ENCODE data around the gene CHRNA4.
"Not testable (repeated sequence)": the region's sequence is repeated elsewhere in the genome, so short reads cannot be mapped to it uniquely, and the experiment has no call there.

The CHRNA4 gene

GRCh38 chr20:63311833-63312243 lies 49.3 kb downstream of the CHRNA4 start:
- no peak for DNase-seq (ENCODE audit: low read depth in 1 of 2, low spot score in 1 of 2)
- in situ Hi-C loops (cut with HindIII; ENCODE audit: low pct_unique_long_range_greater_than_20kb, low sequenced_read_pairs), result no loop called here
- no peak for TF ChIP-seq JUND (IDR thresholded peaks at IDR 0.05; ENCODE audit: low read depth)

- DNase-seq (ENCODE audit: low read depth in 1 of 2, low spot score in 1 of 2), result no peak
- in situ Hi-C loops (cut with HindIII; ENCODE audit: low pct_unique_long_range_greater_than_20kb, low sequenced_read_pairs), result no loop called here
- no peak for TF ChIP-seq JUND (IDR thresholded peaks at IDR 0.05; ENCODE audit: low read depth)
These were observed 49.8 kb downstream of the CHRNA4 start for GRCh38 chr20:63311186-63311832.

GRCh38 chr20:63310265-63310991 lies 50.7 kb downstream of the CHRNA4 start:
- no peak for DNase-seq (ENCODE audit: low read depth in 1 of 2, low spot score in 1 of 2)
- in situ Hi-C loops (cut with HindIII; ENCODE audit: low pct_unique_long_range_greater_than_20kb, low sequenced_read_pairs), result no loop called here
- no peak for TF ChIP-seq JUND (IDR thresholded peaks at IDR 0.05; ENCODE audit: low read depth)

- in situ Hi-C loops (cut with HindIII; ENCODE audit: low pct_unique_long_range_greater_than_20kb, low sequenced_read_pairs), result no loop called here
- DNase-seq (ENCODE audit: low read depth in 1 of 2, low spot score in 1 of 2), result peak in 1 of 2 experiments; percentile 55
- no peak for TF ChIP-seq JUND (IDR thresholded peaks at IDR 0.05; ENCODE audit: low read depth)
These were observed 51.7 kb downstream of the CHRNA4 start for GRCh38 chr20:63309261-63310071.

- no peak for DNase-seq (ENCODE audit: low read depth in 1 of 2, low spot score in 1 of 2)
- in situ Hi-C loops (cut with HindIII; ENCODE audit: low pct_unique_long_range_greater_than_20kb, low sequenced_read_pairs), result no loop called here
- no peak for TF ChIP-seq JUND (IDR thresholded peaks at IDR 0.05; ENCODE audit: low read depth)
These were observed 52.8 kb downstream of the CHRNA4 start for GRCh38 chr20:63308218-63308911.

- DNase-seq (ENCODE audit: low read depth in 1 of 2, low spot score in 1 of 2), result no peak
- no peak for TF ChIP-seq JUND (IDR thresholded peaks at IDR 0.05; ENCODE audit: low read depth)
- in situ Hi-C loops (cut with HindIII; ENCODE audit: low pct_unique_long_range_greater_than_20kb, low sequenced_read_pairs), result no loop called here
These were observed 53.5 kb downstream of the CHRNA4 start for GRCh38 chr20:63307538-63308217.

- in situ Hi-C loops (cut with HindIII; ENCODE audit: low pct_unique_long_range_greater_than_20kb, low sequenced_read_pairs), result no loop called here
- no peak for DNase-seq (ENCODE audit: low read depth in 1 of 2, low spot score in 1 of 2)
- no peak for TF ChIP-seq JUND (IDR thresholded peaks at IDR 0.05; ENCODE audit: low read depth)
These were observed 54.2 kb downstream of the CHRNA4 start for GRCh38 chr20:63306673-63307537.

- in situ Hi-C loops (cut with HindIII; ENCODE audit: low pct_unique_long_range_greater_than_20kb, low sequenced_read_pairs); DNase-seq (ENCODE audit: low read depth in 1 of 2, low spot score in 1 of 2): not testable (repeated sequence)
These were observed 55.0 kb downstream of the CHRNA4 start for GRCh38 chr20:63305933-63306672.

GRCh38 chr20:63305393-63305792 lies 55.8 kb downstream of the CHRNA4 start:
- DNase-seq (ENCODE audit: low read depth in 1 of 2, low spot score in 1 of 2), result no peak
- TF ChIP-seq JUND (IDR thresholded peaks at IDR 0.05; ENCODE audit: low read depth), result no peak
- in situ Hi-C loops (cut with HindIII; ENCODE audit: low pct_unique_long_range_greater_than_20kb, low sequenced_read_pairs), result no loop called here

GRCh38 chr20:63303095-63303666 lies 58.0 kb downstream of the CHRNA4 start:
- no peak for DNase-seq (ENCODE audit: low read depth in 1 of 2, low spot score in 1 of 2)
- TF ChIP-seq JUND (IDR thresholded peaks at IDR 0.05; ENCODE audit: low read depth), result no peak
- in situ Hi-C loops (cut with HindIII; ENCODE audit: low pct_unique_long_range_greater_than_20kb, low sequenced_read_pairs), result no loop called here
